Aorta (tissue), 5 donors: Measurements from ENCODE around the gene NOVA1. TPM values are rescaled to one million over a fixed set of nuclear protein-coding genes. Genes with fewer than 3 reads are reported as not detected.

ENCODE experiments used
- ATAC-seq: fragments of 200-7000 bp; cut with Tn5 transposase; one replicate; pipeline ENCODE4 v1.9.1; 2022; ENCODE audit warnings: moderate library complexity; ENCODE audit not compliant: low FRiP score
- DNase-seq, 2 donors: peaks; one replicate each; pipeline ENCODE4 v3.0.0-alpha.2; 2020
- H3K27ac ChIP-seq, 2 donors: one replicate each; pipeline ENCODE4 v1.5.1; 2013; ENCODE audit warnings: low read length in 2 of 2, mild to moderate bottlenecking in 2 of 2, moderate library complexity in 2 of 2, control low read depth in 1 of 2, inconsistent platforms in 1 of 2, low read depth in 1 of 2
- H3K27me3 ChIP-seq, 2 donors: one replicate each; pipeline ENCODE4 v1.6.1; 2013; ENCODE audit warnings: control low read depth in 1 of 2, low read length in 1 of 2, mild to moderate bottlenecking in 1 of 2, moderate library complexity in 1 of 2; ENCODE audit not compliant: insufficient read depth in 2 of 2, control insufficient read depth in 1 of 2
- H3K36me3 ChIP-seq, 2 donors: one replicate each; pipeline ENCODE4 v1.6.1; 2013; ENCODE audit warnings: control low read depth in 1 of 2, low read length in 1 of 2, mild to moderate bottlenecking in 1 of 2; ENCODE audit not compliant: insufficient read depth in 2 of 2, control insufficient read depth in 1 of 2
- H3K4me1 ChIP-seq, 2 donors: one replicate each; pipeline ENCODE4 v1.6.1; 2013; ENCODE audit warnings: low read length in 2 of 2, control low read depth in 1 of 2, mild to moderate bottlenecking in 1 of 2, moderate library complexity in 1 of 2; ENCODE audit not compliant: insufficient read depth in 2 of 2, control insufficient read depth in 1 of 2
- H3K4me3 ChIP-seq, 2 donors: one replicate each; pipeline ENCODE4 v1.5.1; 2013; ENCODE audit warnings: low read length in 2 of 2, control low read depth in 1 of 2, mild to moderate bottlenecking in 1 of 2
- H3K9me3 ChIP-seq: one replicate; pipeline ENCODE4 v1.6.1; 2013; ENCODE audit warnings: mild to moderate bottlenecking, low read length; ENCODE audit not compliant: control insufficient read depth
- WGBS, 2 donors: extraction: QIAGEN DNeasy Blood & Tissue Kit; methylation state at CpG; one replicate each; pipeline ENCODE4 v1.1.7; 2013; 5-methylcytosine and 5-hydroxymethylcytosine counted together
- intact Hi-C, 2 donors: fragments of 100-400 bp; cut with DNase I; formaldehyde crosslinking; loops; one replicate each; pipeline versions ENCODE4 v1.14.2 to v1.15.0; 2022
- polyA plus RNA-seq, 2 donors: library from polyadenylated mRNA; stranded (reverse); fragments of 200-250 nt; gene quantifications; one replicate each; pipeline ENCODE4 v1.2.3, GENCODE V29; 2013
- total RNA-seq, 2 donors: library from RNA; stranded (reverse); fragmentation: NEBNext Ultra II Directional; extraction: Animal tissue kit (Norgen Biotek cat#: 25700); gene quantifications; one replicate each; pipeline ENCODE4 v1.2.1, GENCODE V29; 2021
- donor health status: healthy with polysubstance abuse.
- donor health status: Bipolar disorder and iron deficiency.
- donor health status: DM: no; HTN: no; CAD: no.
- donor health status: DM: no; HTN: no; CAD: no.
- donor health status: DM: yes; HTN: yes; CAD: no.

Gene NOVA1
- total and polyA plus RNA-seq, 4 donors, result 1.5 to 38.7 (median 14.4) TPM

DNA sequence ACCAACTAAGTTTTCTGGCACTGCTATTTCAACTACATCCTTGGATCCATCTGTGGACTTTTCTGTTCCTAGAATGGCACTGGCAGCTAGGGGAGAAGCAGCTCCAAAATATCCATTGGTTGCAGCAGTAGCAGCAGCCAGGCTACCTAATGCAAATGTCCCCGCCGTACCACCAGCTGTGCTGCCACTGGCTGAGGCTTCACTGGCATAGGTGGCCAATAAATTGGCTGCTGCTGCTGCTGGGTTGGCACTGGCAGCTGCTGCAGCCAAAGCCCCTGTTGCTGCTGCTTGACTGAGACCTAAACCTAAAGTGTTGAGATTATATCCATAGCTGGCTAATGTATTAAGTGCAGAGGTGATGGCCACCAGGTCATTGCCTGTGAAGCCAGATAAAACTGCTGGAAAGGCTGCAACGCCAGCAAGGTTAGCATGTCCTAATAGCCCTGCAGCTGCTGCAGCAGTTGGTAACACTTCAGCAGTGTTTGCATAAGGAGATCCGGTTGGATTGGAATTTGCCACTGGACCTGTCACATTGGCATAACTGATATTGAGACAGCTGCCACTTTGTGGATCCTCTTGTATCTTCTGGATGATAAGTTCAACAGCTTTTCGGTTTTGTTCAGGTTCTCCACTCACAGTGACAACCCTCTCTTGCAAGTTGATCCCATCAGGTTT, 149.5 kb downstream of the NOVA1 start:
- H3K9me3 ChIP-seq, result no peaks in the 10 kb centered on the region
- intact Hi-C loops, result no loop called here
- no peak overlapping the region for H3K27ac ChIP-seq
- DNase-seq (no peak), ATAC-seq (no peak)
- no peak overlapping the region for H3K4me3 ChIP-seq
- peaks cover 0 to 2% of the 10 kb centered on the region in 2 donors for H3K36me3 ChIP-seq
- no peaks in the 10 kb centered on the region for H3K4me1 ChIP-seq
- H3K27me3 ChIP-seq, result no peaks in the 10 kb centered on the region
- 71 to 82% methylated on average over 5 of the region's 5 CpGs for WGBS, 2 donors

DNA sequence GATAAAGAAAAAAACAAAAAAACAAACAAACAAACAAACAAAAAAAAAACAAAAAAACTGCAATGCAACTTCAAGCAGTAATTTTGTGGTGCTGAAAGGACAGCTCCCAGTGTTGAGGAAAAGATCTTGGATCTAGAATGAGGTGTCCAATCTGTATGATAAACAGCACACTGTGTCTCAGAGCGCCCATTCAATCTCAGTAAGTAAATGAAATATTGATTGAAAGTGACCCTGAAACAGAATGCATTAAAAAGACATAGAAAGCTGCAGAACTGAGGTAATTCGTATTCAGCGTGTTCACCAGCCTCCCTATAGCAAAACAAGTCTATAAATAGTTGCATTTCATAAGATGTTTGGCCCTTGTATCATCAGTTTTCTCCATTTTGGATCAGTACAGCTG, 153.0 kb downstream of the NOVA1 start:
- peaks cover 0 to 2% of the 10 kb centered on the region in 2 donors for H3K36me3 ChIP-seq
- intact Hi-C loops, result no loop called here
- no peaks in the 10 kb centered on the region for H3K4me1 ChIP-seq
- no peak overlapping the region for H3K4me3 ChIP-seq
- 68 to 71% methylated on average over 3 of the region's 3 CpGs for WGBS, 2 donors
- no peaks in the 10 kb centered on the region for H3K27me3 ChIP-seq
- H3K9me3 ChIP-seq, result no peaks in the 10 kb centered on the region
- no peak overlapping the region for H3K27ac ChIP-seq
- DNase-seq (no peak), ATAC-seq (no peak)

DNA sequence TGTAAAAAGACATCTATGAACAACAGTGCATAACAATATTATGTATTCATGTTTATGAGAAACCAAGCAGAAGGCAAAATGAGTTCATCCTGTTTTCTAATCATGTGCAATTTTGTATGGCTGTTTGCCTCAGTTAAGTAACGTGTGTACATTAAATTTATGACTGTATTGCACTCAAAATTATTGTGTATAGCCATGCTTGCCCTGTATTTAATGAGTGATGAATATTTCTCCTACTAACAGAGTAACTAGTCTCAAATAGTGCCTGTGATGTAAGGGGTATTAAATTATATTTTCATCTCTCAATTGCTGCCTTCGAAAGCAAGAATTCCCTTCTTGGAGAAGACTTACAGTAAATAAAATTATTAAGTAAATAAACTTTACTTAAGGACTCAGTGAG, 154.2 kb downstream of the NOVA1 start:
- intact Hi-C loops, result no loop called here
- WGBS, 2 donors, result 86 to 90% methylated on average over 2 of the region's 2 CpGs
- peaks cover 0 to 2% of the 10 kb centered on the region in 2 donors for H3K36me3 ChIP-seq
- H3K9me3 ChIP-seq, result no peaks in the 10 kb centered on the region
- no peak overlapping the region for H3K27ac ChIP-seq
- DNase-seq (no peak), ATAC-seq (no peak)
- no peaks in the 10 kb centered on the region for H3K4me1 ChIP-seq
- H3K27me3 ChIP-seq, result no peaks in the 10 kb centered on the region
- H3K4me3 ChIP-seq, result no peak overlapping the region

DNA sequence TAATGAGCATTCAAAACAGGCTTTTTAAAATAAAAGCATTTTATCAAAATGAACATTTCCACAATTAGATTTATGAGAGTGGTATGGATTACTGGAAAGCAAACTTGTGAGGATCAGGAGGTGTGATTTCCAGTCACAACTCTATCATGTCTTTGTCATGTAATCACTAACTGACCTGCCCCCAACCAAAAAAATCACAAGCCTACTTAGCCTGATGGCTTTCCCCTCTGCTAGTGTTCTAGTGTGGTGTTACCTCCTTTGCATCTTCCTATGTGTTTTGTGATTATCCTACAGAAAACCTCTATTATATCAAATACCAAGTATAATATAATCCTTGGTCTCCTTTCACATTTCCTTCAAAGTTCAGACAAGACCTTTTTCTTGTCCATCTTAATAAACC, 168.6 kb downstream of the NOVA1 start:
- Histone ChIP-seq H3K27ac (no peak overlapping the region), H3K9me3 (no peaks in the 10 kb centered on the region), H3K4me1 (no peaks in the 10 kb centered on the region), H3K27me3 (no peaks in the 10 kb centered on the region), H3K4me3 (no peak overlapping the region), H3K36me3 (no peaks in the 10 kb centered on the region)
- ATAC-seq (no peak), DNase-seq (no peak)
- intact Hi-C loops, result no loop called here

DNA sequence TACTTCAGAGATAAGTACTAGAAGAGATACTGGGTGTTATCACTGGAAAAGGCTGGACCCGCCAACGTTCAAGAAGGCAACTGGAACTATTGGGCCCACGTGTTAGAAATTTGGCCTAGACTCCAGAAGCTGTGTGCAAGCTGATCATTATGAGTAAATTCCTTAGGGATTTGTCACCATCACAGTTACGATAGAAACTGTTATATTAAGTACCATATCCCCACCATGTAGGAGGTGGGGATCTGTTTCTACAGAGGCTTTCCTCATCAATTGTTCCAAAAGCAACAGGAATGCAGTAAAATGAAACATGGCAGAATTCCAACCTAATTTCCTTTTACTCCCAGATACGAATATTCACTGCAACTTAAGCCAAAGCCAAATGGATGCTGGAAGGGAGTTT, 170.7 kb downstream of the NOVA1 start:
- 16 to 18% methylated on average over 5 of the region's 5 CpGs for WGBS, 2 donors
- ATAC-seq (peak; percentile 56), DNase-seq (no peak)
- intact Hi-C loops, result no loop called here
- no peaks in the 10 kb centered on the region for H3K9me3 ChIP-seq
- no peaks in the 10 kb centered on the region for H3K36me3 ChIP-seq
- H3K27ac ChIP-seq, result no peak overlapping the region
- H3K4me3 ChIP-seq, result no peak overlapping the region
- H3K4me1 ChIP-seq, result no peaks in the 10 kb centered on the region
- H3K27me3 ChIP-seq, result no peaks in the 10 kb centered on the region

DNA sequence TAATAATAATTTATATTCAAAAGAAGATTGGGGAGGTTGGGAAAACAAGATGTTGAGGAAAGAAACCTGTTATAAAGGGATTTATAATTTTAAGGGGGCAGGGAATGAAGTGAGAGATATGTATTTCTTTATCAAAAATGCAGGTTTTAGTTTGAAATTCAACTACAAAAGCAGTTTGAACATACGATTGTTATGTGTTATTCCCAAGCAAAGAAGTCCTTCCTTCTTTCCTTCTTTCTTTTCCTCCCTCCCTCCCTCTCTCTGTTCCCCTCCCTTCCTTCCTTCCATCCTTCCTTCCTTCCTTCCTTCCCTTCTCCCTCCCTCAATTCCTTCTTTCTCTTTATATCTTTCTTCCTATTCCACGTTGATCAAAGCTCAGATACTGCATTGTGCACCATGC, 173.3 kb downstream of the NOVA1 start:
- H3K4me1 ChIP-seq, result no peaks in the 10 kb centered on the region
- peaks cover 0 to 2% of the 10 kb centered on the region in 2 donors for H3K27me3 ChIP-seq
- H3K9me3 ChIP-seq, result no peaks in the 10 kb centered on the region
- intact Hi-C loops, result no loop called here
- H3K27ac ChIP-seq, result no peak overlapping the region
- no peak for DNase-seq
- WGBS, 2 donors, result 56 to 58% methylated on average over 2 of the region's 2 CpGs
- no peak overlapping the region for H3K4me3 ChIP-seq
- H3K36me3 ChIP-seq, result no peaks in the 10 kb centered on the region
- ATAC-seq, result no peak

DNA sequence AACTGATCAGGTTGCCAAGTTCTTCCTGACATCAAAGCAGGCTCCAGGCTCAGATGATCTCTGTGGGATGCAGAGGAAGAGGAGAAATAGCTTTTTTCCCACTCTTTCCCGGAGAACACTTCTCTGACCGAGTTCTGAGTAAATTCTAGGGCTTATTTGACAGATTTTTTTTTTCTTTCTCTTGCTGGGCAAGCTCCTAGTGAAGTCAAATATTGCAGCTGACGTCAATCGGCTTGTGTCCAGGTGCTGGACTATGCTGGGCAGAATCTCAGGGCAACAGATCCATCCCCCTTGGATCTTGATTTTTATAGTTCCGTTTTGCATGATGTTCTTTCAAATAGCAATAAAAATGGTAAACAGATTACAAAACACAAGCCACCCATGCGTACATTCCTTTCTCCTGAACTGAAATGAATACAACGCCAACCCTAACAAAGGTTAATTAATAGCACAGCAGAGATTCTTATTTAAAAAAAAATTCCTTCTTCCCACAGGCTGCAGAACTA, 182.2 kb downstream of the NOVA1 start:
- DNase-seq, result peak in 1 of 2 donors; percentile 55
- H3K27me3 ChIP-seq, result no peaks in the 10 kb centered on the region
- 48 to 61% methylated on average over 7 of the region's 7 CpGs for WGBS, 2 donors
- H3K27ac ChIP-seq, result no peak overlapping the region
- H3K4me1 ChIP-seq, result no peaks in the 10 kb centered on the region
- H3K9me3 ChIP-seq, result no peaks in the 10 kb centered on the region
- peak; percentile 42 for ATAC-seq
- H3K36me3 ChIP-seq, result no peaks in the 10 kb centered on the region
- intact Hi-C loops, result no loop called here
- no peak overlapping the region for H3K4me3 ChIP-seq

DNA sequence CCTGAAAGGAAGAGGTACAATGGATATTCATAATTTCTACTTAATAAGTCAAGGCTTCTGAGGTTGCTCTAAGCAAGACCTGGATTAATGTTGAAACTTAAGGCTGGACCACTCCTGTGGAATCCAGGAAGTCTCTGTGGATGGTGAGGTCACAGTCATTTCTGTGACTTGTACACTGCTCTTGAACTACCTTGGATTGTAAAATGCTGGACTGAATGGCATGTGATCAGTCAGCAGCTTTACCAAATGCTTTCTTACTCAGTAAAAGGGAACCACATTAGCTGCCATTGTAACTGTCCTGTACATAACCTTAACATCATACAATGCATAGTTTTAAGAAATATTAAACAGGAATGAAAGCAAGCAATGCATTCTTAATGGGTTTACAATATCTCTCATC, 182.9 kb downstream of the NOVA1 start:
- intact Hi-C loops, result no loop called here

DNA sequence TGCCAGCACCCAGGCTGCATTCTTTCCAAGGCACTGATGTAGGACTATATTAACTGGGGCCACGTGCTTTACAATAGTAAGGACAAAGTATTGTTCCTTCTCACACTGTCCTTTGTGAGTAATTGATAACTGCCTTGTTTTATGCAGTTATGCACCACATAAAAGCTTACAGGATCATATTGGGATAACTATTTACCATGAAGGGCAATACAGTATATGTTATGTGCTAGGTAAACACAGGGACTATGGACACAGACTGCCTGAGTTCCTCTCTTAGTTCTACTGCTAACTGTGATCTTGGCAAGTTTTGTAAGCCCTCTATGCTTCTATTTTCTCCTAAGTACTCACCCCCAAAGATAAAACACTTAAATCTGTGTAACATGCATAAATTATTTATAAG, 183.7 kb downstream of the NOVA1 start:
- H3K27me3 ChIP-seq, result no peaks in the 10 kb centered on the region

More for the DNA sequence above, 182.9 kb downstream of the NOVA1 start:
- H3K27ac ChIP-seq, result no peak overlapping the region
- H3K9me3 ChIP-seq, result no peaks in the 10 kb centered on the region
- DNase-seq, result no peak
- H3K4me3 ChIP-seq, result no peak overlapping the region
- H3K27me3 ChIP-seq, result no peaks in the 10 kb centered on the region
- no peaks in the 10 kb centered on the region for H3K36me3 ChIP-seq
- ATAC-seq, result no peak
- no peaks in the 10 kb centered on the region for H3K4me1 ChIP-seq

More for the DNA sequence above, 183.7 kb downstream of the NOVA1 start:
- no peak for DNase-seq
- Histone ChIP-seq H3K36me3 (no peaks in the 10 kb centered on the region), H3K9me3 (no peaks in the 10 kb centered on the region), H3K4me1 (no peaks in the 10 kb centered on the region), H3K4me3 (no peak overlapping the region), H3K27ac (no peak overlapping the region)
- no peak for ATAC-seq
- intact Hi-C loops, result no loop called here
- WGBS, 2 donors, result 70 to 80% methylated on average over 1 of the region's 1 CpG
